HG02798 (cell line): ENCODE data around the gene GLUD2.
"Not testable (repeated sequence)": the region's sequence is repeated elsewhere in the genome, so short reads cannot be mapped to it uniquely, and the experiment has no call there.

Experiments
- ATAC-seq: cut with Tn5 transposase; IDR thresholded peaks from one replicate; pipeline ENCODE4 v1.9.1; 2021; ENCODE audit warnings: mild to moderate bottlenecking; ENCODE audit not compliant: unreplicated experiment, poor library complexity

GLUD2 gene

GRCh38 chrX:121047441-121048419 is at the start of gene GLUD2:
Gene GLUD2, plus strand, starts transcription at chrX:121047610. Its CDS starts 75 bp downstream, at chrX:121047685.
- not testable (repeated sequence) for ATAC-seq

- peak; percentile 64 for ATAC-seq
Measured at GRCh38 chrX:120999413-120999812, 48.0 kb upstream of the GLUD2 start.

GRCh38 chrX:121000589-121000988 is 46.8 kb upstream of the GLUD2 start:
- no peak for ATAC-seq

GRCh38 chrX:121008920-121009319 is 38.5 kb upstream of the GLUD2 start:
- no peak for ATAC-seq

GRCh38 chrX:121009764-121010163 is 37.6 kb upstream of the GLUD2 start:
- ATAC-seq, result no peak

- no peak for ATAC-seq
Measured at GRCh38 chrX:121010218-121010617, 37.2 kb upstream of the GLUD2 start.

- no peak for ATAC-seq
Measured at GRCh38 chrX:121011254-121011653, 36.2 kb upstream of the GLUD2 start.

GRCh38 chrX:121013897-121014455 is 33.4 kb upstream of the GLUD2 start:
- ATAC-seq, result no peak

GRCh38 chrX:121014826-121015225 is 32.6 kb upstream of the GLUD2 start:
- no peak for ATAC-seq

- ATAC-seq, result no peak
Measured at GRCh38 chrX:121028419-121028818, 19.0 kb upstream of the GLUD2 start.

GRCh38 chrX:121030083-121030482 is 17.3 kb upstream of the GLUD2 start:
- ATAC-seq, result no peak

GRCh38 chrX:121032531-121032930 is 14.9 kb upstream of the GLUD2 start:
- ATAC-seq, result no peak

GRCh38 chrX:121036137-121036536 is 11.3 kb upstream of the GLUD2 start:
- ATAC-seq, result no peak

- ATAC-seq, result no peak
Measured at GRCh38 chrX:121036951-121037350, 10.5 kb upstream of the GLUD2 start.

- no peak for ATAC-seq
Measured at GRCh38 chrX:121050781-121051180, 3.4 kb downstream of the GLUD2 start.

GRCh38 chrX:121052122-121052521 is 4.7 kb downstream of the GLUD2 start:
- ATAC-seq, result no peak

GRCh38 chrX:121062289-121062688 is 14.9 kb downstream of the GLUD2 start:
- no peak for ATAC-seq

GRCh38 chrX:121064579-121064978 is 17.2 kb downstream of the GLUD2 start:
- no peak for ATAC-seq

- not testable (repeated sequence) for ATAC-seq
Measured at GRCh38 chrX:121084247-121084646, 36.8 kb downstream of the GLUD2 start.

GRCh38 chrX:121084903-121085611 is 37.6 kb downstream of the GLUD2 start:
- no peak for ATAC-seq

- ATAC-seq, result no peak
Measured at GRCh38 chrX:121085612-121086010, 38.2 kb downstream of the GLUD2 start.
